HepG2 (cell line): ENCODE data around the gene IKZF5. TPM values are rescaled to one million over a fixed set of nuclear protein-coding genes. Genes with fewer than 3 reads are reported as not detected.

Experiments
- ARID3A ChIP-seq: IDR thresholded peaks from 2 replicates; pipeline ENCODE4 v1.6.1; 2012; ENCODE audit warnings: low read depth, low read length, improper control_type of control experiment
- CEBPG ChIP-seq: IDR thresholded peaks from 2 replicates; pipeline ENCODE4 v1.6.1; 2016
- CENPX ChIP-seq: sonication (generic); formaldehyde crosslinking; IDR thresholded peaks from 2 replicates; pipeline ENCODE4 v1.9.0; 2021; ENCODE audit warnings: mild to moderate bottlenecking, missing genetic modification reagents, moderate library complexity
- EED ChIP-seq: sonication (generic); formaldehyde crosslinking; IDR thresholded peaks from 2 replicates; pipeline ENCODE4 v1.5.0; 2020; ENCODE audit warnings: mild to moderate bottlenecking, missing genetic modification reagents
- ERF ChIP-seq: IDR thresholded peaks from 2 replicates; pipeline ENCODE4 v1.6.1; 2018; ENCODE audit warnings: missing biosample characterization, missing genetic modification reagents
- FOXP1 ChIP-seq, 2 experiments: fragments of 450-650 bp in 1 of 2; IDR thresholded peaks; 2 replicates each; pipeline ENCODE4 v1.6.1; 2017 to 2018; ENCODE audit warnings: antibody characterized with exemption in 1 of 2
- GATAD2A ChIP-seq: IDR thresholded peaks from 2 replicates; pipeline ENCODE4 v1.6.1; 2016
- GLI4 ChIP-seq: sonication (generic); formaldehyde crosslinking; IDR thresholded peaks from 2 replicates; pipeline ENCODE4 v1.5.1; 2020; ENCODE audit warnings: missing genetic modification reagents, mild to moderate bottlenecking, moderate library complexity, borderline replicate concordance
- MED1 ChIP-seq: sonication (generic); formaldehyde crosslinking; IDR thresholded peaks from 2 replicates; pipeline ENCODE4 v1.4.0; 2020; ENCODE audit warnings: missing genetic modification reagents
- NFYC ChIP-seq: IDR thresholded peaks from 2 replicates; pipeline ENCODE4 v1.6.1; 2016; ENCODE audit warnings: missing genetic modification reagents, missing compliant biosample characterization
- PHF21A ChIP-seq: sonication (generic); formaldehyde crosslinking; IDR thresholded peaks from 2 replicates; pipeline ENCODE4 v1.5.0; 2020; ENCODE audit warnings: mild to moderate bottlenecking, missing genetic modification reagents
- SALL1 ChIP-seq: sonication (generic); formaldehyde crosslinking; IDR thresholded peaks from 2 replicates; pipeline ENCODE4 v1.8.0; 2022; ENCODE audit warnings: mild to moderate bottlenecking, missing genetic modification reagents
- SIN3A ChIP-seq: IDR thresholded peaks from 2 replicates; pipeline ENCODE4 v1.6.1; 2011; ENCODE audit warnings: low read depth, mild to moderate bottlenecking, control low read depth, low read length, borderline replicate concordance
- SMAD3 ChIP-seq: sonication (generic); formaldehyde crosslinking; IDR thresholded peaks from 2 replicates; pipeline ENCODE4 v1.4.0; 2020; ENCODE audit warnings: missing genetic modification reagents
- SOX6 ChIP-seq, 2 experiments: fragments of 450-650 bp in 1 of 2; sonication (generic) in 1 of 2; formaldehyde crosslinking in 1 of 2; IDR thresholded peaks; 2 replicates each; pipeline versions ENCODE4 v1.4.0 to v1.6.1; 2017 to 2020; ENCODE audit warnings: antibody characterized with exemption in 1 of 2, mild to moderate bottlenecking in 1 of 2, missing genetic modification reagents in 1 of 2
- TEAD3 ChIP-seq: optimal IDR thresholded peaks from 2 replicates; pipeline ENCODE3; 2016; ENCODE audit warnings: borderline replicate concordance
- THAP9 ChIP-seq: sonication (generic); formaldehyde crosslinking; IDR thresholded peaks from 2 replicates; pipeline ENCODE4; 2020; ENCODE audit warnings: missing genetic modification reagents, mild to moderate bottlenecking, borderline replicate concordance
- ZEB1 ChIP-seq: IDR thresholded peaks from 2 replicates; pipeline ENCODE4 v1.6.1; 2012; ENCODE audit warnings: mild to moderate bottlenecking, low read depth, inconsistent platforms; ENCODE audit not compliant: insufficient replicate concordance
- ZNF614 ChIP-seq: IDR thresholded peaks from 2 replicates; pipeline ENCODE4 v1.6.1; 2018; ENCODE audit warnings: missing biosample characterization, missing genetic modification reagents, inconsistent platforms, borderline replicate concordance
- polyA plus RNA-seq, 8 experiments: library from polyadenylated mRNA; depleted of rRNA in 3 of 8; stranded (reverse) in 7 of 8; unstranded in 1 of 8; fragments of >200 nt; fragmentation: Illumina TruSeq in 4 of 8; extraction: Trizol in 4 of 8; gene quantifications; 2 replicates each; pipeline versions ENCODE4 v1.2.1 to v1.2.3, GENCODE V29; 2011 to 2016; ENCODE audit warnings: low read depth in 4 of 8, missing spikeins in 1 of 8, mixed read lengths in 1 of 8; ENCODE audit not compliant: insufficient read depth in 1 of 8
- total RNA-seq, 5 experiments: library from RNA; depleted of rRNA; stranded (reverse); fragments of >200 nt; fragmentation: Illumina TruSeq; extraction: Trizol; gene quantifications; 2 replicates each; pipeline ENCODE4 v1.2.3, GENCODE V29; 2016; ENCODE audit warnings: low read depth in 1 of 5
- TF ChIP-seq, protein P1 (sequence below): sonication (generic); formaldehyde crosslinking; conservative IDR thresholded peaks from 2 replicates; pipeline ENCODE4 v1.4.0; 2020; ENCODE audit warnings: missing genetic modification reagents
- TF ChIP-seq, protein P2 (sequence below): sonication (generic); formaldehyde crosslinking; IDR thresholded peaks from 2 replicates; pipeline ENCODE4 v1.5.0; 2020; ENCODE audit warnings: missing genetic modification reagents
- TF ChIP-seq, protein P3 (sequence below): conservative IDR thresholded peaks from 2 replicates; pipeline ENCODE4 v1.6.1; 2018; ENCODE audit warnings: missing genetic modification reagents

Gene IKZF5
- total and polyA plus RNA-seq, 2 of the 13 experiments (the other 11 are each of a cell fraction or from before 2014, with no cell fraction given), result 3.7 to 12.0 TPM

GRCh38 chr10:123019941-123020703 is 11.5 kb upstream of the IKZF5 start (continued):
- TF ChIP-seq, protein P1, sequence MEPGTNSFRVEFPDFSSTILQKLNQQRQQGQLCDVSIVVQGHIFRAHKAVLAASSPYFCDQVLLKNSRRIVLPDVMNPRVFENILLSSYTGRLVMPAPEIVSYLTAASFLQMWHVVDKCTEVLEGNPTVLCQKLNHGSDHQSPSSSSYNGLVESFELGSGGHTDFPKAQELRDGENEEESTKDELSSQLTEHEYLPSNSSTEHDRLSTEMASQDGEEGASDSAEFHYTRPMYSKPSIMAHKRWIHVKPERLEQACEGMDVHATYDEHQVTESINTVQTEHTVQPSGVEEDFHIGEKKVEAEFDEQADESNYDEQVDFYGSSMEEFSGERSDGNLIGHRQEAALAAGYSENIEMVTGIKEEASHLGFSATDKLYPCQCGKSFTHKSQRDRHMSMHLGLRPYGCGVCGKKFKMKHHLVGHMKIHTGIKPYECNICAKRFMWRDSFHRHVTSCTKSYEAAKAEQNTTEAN, result peak; percentile 69; the same call in 1 of the 2 replicates
- no peak for TF ChIP-seq THAP9 (CRISPR knock-in tag)
- TF ChIP-seq SMAD3, result no peak
- TF ChIP-seq GLI4 (CRISPR knock-in tag), result no peak
- no peak; the same call in 1 of the 2 replicates for TF ChIP-seq SALL1
- 0 out of 2 replicates have a peak, but pooled peaks have one; percentile 42 for TF ChIP-seq SIN3A
- TF ChIP-seq ERF (CRISPR knock-in tag), result 0 out of 2 replicates have a peak, but pooled peaks have one; percentile 18
- no peak for TF ChIP-seq CENPX
- TF ChIP-seq PHF21A (CRISPR knock-in tag), result peak; percentile 69
- TF ChIP-seq NFYC, result 0 out of 2 replicates have a peak, but pooled peaks have one; percentile 4
- peak; percentile 71 for TF ChIP-seq GATAD2A
- TF ChIP-seq, protein P2, sequence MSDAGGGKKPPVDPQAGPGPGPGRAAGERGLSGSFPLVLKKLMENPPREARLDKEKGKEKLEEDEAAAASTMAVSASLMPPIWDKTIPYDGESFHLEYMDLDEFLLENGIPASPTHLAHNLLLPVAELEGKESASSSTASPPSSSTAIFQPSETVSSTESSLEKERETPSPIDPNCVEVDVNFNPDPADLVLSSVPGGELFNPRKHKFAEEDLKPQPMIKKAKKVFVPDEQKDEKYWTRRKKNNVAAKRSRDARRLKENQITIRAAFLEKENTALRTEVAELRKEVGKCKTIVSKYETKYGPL (CRISPR knock-in tag), result peak; percentile 59; the same call in 1 of the 2 replicates
- no peak for TF ChIP-seq EED (CRISPR knock-in tag)
- TF ChIP-seq ZEB1, result peak; percentile 90
- peak; percentile 42; the same call in 1 of the 2 replicates for TF ChIP-seq FOXP1 (IDR thresholded peaks at IDR 0.05)
- TF ChIP-seq FOXP1 (CRISPR knock-in tag; IDR thresholded peaks at IDR 0.05), result peak; percentile 83
- TF ChIP-seq CEBPG (CRISPR knock-in tag), result peak; percentile 64
- TF ChIP-seq ZNF614 (CRISPR knock-in tag), result peak; percentile 83; the same call in 1 of the 2 replicates
- TF ChIP-seq, protein P3, sequence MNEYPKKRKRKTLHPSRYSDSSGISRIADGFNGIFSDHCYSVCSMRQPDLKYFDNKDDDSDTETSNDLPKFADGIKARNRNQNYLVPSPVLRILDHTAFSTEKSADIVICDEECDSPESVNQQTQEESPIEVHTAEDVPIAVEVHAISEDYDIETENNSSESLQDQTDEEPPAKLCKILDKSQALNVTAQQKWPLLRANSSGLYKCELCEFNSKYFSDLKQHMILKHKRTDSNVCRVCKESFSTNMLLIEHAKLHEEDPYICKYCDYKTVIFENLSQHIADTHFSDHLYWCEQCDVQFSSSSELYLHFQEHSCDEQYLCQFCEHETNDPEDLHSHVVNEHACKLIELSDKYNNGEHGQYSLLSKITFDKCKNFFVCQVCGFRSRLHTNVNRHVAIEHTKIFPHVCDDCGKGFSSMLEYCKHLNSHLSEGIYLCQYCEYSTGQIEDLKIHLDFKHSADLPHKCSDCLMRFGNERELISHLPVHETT (CRISPR knock-in tag), result 0 out of 2 replicates have a peak, but pooled peaks have one; percentile 51
- peak; percentile 74 for TF ChIP-seq MED1
- TF ChIP-seq ARID3A, result peak; percentile 59
- TF ChIP-seq SOX6 (IDR thresholded peaks at IDR 0.05), result no peak
- peak; percentile 87 for TF ChIP-seq SOX6 (CRISPR knock-in tag; IDR thresholded peaks at IDR 0.05)
- TF ChIP-seq TEAD3, result peak; percentile 5
